ENCODE data around the gene SPAG4.
A peak's percentile ranks its signal among the peaks of the same experiment; 100 is the strongest.

SPAG4 gene

GRCh38 chr20:35660122-35660937 is 44.7 kb downstream of the SPAG4 start:
- no peak for DNase-seq

GRCh38 chr20:35661053-35661452 is 45.4 kb downstream of the SPAG4 start:
- no peak for DNase-seq

GRCh38 chr20:35661908-35662307 is 46.3 kb downstream of the SPAG4 start:
- no peak for DNase-seq

DNA sequence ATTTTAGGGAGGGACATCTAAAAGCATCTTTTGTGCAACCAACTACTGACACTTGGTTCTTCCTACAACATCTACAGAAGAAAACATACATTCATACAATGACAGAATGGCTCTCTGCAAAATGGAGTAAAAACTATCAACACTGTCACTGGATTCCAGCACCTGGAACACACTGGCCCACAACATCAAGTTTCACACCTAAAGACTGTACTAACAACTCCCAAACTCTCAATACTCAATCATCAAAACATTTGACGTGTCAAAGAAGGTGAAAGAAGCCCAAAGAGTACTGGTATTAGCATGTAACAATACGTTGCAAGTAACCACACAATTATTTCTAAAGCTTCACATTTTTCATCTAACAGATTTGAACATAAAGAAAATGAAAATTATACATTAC is 46.9 kb downstream of the SPAG4 start:
- DNase-seq: no peak

GRCh38 chr20:35663516-35664465 is 48.2 kb downstream of the SPAG4 start:
- DNase-seq: peak; percentile 13

GRCh38 chr20:35664466-35665206 is 49.0 kb downstream of the SPAG4 start, which contains the start of the genes CPNE1 and RBM12:
Gene CPNE1, minus strand, starts transcription at chr20:35664900. Its CDS starts 31,977 bp downstream, at chr20:35632923.
Gene RBM12, minus strand, starts transcription at chr20:35664900. Its CDS starts 9,578 bp downstream, at chr20:35655322.
- peak; percentile 87 for DNase-seq

GRCh38 chr20:35665949-35666288 is 50.3 kb downstream of the SPAG4 start:
- no peak for DNase-seq

DNA sequence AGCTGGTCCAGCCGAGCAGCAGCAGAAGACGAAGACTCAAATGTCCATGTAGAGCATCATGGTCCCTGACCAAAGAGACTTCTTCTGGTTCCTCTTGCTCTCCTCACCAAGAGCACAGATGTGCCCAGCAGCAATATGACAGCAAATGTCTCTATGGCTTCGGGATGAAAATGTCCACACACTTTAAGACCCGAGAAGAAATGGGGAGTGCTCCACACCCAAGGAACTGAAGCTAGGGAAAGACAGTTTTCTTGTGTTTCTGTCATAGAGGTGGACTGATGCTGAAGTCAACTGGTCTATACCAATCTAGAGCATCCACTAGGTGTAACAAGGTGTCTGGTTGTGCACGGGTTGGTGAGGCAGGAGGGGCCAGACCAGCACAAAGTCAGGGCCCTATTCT is 53.6 kb downstream of the SPAG4 start:
- no peak for DNase-seq

DNA sequence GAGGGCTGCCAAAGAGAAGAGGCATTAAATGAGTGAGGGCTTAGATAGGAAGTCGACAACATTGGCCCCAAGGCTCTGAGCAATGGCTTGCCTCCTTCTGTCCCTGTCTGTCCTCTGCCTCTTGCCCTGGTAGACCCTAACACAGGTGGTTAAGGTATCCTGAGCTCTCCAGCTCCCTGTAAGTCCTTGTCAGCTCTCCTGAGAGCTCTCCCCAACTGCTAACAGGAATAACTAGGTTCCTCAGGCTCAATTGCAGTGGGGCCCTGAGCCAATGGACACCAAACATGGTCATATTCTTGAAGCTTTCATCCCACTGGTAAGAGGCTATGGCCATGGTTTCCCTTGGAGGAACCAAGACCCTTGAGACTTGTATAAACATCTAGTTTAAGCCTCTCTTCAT is 54.1 kb downstream of the SPAG4 start:
- DNase-seq: no peak
